ENCODE results near the gene MAD1L1.

DNA sequence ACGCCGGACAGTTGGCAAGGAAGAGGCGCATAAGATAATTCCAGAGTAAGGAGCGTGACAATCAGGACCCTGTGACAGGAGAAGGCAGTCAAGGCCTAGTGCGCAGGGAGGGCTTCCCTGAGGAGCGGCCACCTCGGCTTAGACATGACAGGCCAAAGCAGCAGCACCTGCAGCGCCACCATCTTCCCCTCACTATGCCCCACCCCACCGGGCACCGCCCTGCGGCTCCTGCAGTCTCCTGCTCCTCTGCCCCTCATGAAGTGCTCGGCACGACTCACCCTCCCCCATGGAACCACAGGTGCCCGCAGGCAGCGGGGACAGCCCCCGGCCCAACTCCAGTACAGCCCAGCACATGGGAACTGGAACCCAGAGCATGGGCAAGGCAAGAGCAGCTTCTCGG lies 11.8 kb downstream of the MAD1L1 start:
- TF ChIP-seq, protein P1, sequence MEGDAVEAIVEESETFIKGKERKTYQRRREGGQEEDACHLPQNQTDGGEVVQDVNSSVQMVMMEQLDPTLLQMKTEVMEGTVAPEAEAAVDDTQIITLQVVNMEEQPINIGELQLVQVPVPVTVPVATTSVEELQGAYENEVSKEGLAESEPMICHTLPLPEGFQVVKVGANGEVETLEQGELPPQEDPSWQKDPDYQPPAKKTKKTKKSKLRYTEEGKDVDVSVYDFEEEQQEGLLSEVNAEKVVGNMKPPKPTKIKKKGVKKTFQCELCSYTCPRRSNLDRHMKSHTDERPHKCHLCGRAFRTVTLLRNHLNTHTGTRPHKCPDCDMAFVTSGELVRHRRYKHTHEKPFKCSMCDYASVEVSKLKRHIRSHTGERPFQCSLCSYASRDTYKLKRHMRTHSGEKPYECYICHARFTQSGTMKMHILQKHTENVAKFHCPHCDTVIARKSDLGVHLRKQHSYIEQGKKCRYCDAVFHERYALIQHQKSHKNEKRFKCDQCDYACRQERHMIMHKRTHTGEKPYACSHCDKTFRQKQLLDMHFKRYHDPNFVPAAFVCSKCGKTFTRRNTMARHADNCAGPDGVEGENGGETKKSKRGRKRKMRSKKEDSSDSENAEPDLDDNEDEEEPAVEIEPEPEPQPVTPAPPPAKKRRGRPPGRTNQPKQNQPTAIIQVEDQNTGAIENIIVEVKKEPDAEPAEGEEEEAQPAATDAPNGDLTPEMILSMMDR (IDR thresholded peaks at IDR 0.05) = no peak
- no peak for TF ChIP-seq POLR2A (IDR thresholded peaks at IDR 0.05)
